GM04504 (cell line): ENCODE results near the gene OR2V2.
"Not testable (repeated sequence)": the region's sequence is repeated elsewhere in the genome, so short reads cannot be mapped to it uniquely, and the experiment has no call there.

Experiments
- DNase-seq: peaks from one replicate; pipeline ENCODE4 v3.0.0-alpha.2; 2012; ENCODE audit warnings: low read depth

OR2V2 gene

DNA sequence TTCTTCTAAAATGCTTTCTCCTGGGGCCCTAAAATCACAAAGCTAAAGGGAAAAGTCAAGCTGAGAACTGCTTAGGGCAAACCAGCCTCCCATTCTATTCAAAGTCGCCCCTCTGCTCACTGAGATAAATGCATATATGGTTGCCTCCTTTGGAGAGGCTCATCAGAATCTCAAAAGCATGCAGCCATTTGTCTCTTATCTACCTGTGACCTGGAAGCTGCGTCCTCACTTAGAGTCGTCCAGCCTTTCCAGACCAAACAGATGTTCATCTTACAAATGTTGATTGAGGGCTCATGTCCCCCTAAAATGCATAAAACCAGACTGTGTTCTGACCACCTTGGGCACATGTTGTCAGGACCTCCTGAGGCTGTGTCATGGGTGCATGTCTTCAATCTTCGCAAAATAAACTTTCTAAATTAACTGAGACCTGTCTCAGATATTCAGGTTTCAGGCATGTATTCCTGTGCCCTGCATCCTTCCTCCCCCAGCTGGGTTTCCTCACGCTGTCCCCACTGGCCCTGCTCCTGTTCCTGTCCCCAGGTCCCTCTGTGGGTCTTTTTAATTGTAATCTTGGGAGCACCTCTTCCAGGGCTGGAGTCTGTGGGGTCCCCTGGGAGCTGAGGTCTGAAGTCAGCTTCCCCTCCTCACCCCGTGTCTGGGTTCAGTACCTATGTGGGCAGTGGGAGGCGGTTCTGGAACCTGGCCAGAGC is at the start of gene OR2V2:
OR2V2 (plus strand) TSS at position 660 of the 710 bp plus-strand sequence. CDS start 7,357 bp downstream, outside the sequence.
- not testable (repeated sequence) for DNase-seq

- not testable (repeated sequence) for DNase-seq
Measured at GRCh38 chr5:181097759-181098491, 49.5 kb upstream of the OR2V2 start.

DNA sequence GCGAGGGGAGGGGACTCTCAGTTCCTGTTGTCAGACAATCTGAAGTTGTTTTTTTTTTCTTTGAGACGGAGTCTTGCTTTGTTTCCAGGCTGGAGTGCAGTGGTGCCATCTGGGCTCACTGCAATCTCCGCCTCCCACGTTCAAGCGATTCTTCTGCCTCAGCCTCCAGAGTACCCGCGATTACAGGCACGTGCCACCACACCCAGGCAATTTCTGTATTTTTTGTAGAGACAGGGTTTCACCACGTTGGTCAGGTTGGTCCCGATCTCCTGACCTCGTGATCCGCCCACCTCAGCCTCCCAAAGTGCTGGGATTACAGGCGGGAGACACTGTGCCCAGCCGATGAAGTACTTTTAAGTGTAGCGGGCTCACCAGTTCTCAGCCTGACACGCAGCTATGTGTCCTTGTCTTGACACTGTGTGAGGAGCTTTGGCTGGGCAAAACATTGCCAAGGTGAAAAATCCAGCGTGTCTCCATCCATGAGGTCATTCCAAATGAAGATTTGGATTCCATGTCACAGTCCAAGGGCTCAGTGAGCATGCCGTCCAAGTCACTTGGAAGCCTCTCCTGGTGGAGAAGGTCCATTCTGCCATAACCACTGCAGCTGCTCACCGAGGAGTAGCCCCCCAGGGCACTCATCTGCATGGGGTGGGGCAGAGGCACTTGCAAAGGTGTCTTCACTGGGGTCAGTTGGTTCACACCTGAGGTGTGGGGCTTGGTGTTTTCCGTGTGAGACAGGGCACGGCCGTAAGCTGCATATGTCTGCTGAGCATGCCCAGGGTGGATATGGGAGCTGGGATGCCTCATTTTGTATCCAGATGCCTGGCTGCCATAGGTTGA is 48.4 kb upstream of the OR2V2 start:
- no peak for DNase-seq

DNA sequence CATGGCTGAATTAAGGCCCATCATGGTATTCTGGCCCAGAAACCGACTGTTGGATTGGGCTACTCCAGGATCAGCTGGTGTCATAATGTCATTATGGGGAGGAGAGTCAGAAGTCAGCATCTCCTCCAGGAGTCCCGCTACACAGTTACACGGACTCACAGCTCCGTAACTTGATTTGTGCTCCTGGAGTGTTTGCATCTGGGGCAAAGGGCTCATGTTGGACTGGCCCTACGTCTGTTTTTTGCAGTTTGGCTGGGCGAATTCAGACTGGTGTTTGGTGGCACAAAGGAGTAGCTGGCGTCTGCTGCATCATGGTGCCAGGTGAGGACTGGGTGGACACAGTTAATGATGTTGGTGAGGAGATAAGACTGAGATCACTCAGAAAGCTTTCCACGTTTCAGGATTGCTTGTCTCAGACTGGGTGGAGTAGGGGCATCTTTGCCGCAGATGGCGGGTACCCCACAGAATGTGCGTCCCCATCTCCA is 47.7 kb upstream of the OR2V2 start:
- no peak for DNase-seq

DNA sequence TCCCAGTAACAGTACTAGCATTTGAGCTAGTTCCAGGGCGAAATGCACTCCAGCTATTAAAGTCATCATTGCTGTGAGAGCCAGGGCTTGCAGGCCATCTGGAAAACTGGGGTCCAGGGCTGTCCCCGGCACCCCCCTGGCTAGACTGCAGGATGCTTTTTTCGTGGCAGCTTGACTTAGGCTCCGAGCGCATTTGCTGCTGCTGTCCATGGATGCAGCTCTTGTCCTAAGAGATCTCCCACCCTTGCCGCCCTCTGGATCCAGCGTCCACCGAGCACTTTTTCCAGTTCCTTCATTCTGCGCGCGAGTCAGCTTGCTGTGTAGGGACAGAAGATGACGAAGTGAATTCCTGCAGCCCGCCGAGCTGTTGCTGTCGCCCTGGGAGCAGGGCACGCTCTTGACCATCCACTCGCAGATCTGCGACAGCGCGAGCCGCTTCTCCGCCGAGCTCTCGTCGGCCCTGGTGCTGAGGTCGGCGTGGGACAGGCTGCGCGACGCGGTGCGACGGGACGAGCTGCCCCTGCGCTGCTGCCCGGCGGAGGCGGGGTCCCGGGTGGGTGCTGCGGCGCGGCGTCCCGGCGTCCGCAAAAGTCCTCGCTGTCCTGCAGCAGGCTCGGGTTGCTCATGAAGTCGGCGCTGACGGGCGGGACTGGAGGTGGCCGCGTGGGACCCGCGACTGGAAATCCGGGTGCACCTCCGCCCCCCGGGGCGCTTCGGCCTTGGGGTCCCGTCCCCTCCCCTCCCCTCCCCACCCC is 47.1 kb upstream of the OR2V2 start:
- no peak for DNase-seq

GRCh38 chr5:181101030-181101641 is 46.2 kb upstream of the OR2V2 start:
- not testable (repeated sequence) for DNase-seq

- not testable (repeated sequence) for DNase-seq
Measured at GRCh38 chr5:181101930-181102674, 45.3 kb upstream of the OR2V2 start.

DNA sequence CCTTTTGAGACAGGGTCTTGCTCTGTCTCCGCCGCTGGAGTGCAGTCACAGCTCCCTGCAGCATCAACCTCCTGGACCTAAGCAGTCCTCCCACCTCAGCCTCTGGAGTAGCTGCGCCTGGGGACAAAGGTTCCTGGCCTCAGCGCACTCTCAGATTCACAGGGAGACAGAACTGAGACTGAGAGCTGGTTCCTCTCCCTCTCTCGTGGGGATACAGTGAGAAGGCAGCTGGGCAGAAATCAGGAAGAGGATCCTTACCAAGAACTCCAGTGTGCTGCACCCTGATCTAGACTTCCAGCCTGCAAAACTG is 43.2 kb upstream of the OR2V2 start:
- DNase-seq = not testable (repeated sequence)

- DNase-seq = not testable (repeated sequence)
Measured at GRCh38 chr5:181104606-181105390, 42.6 kb upstream of the OR2V2 start.

- DNase-seq = no peak
Measured at GRCh38 chr5:181105391-181106025, 41.9 kb upstream of the OR2V2 start.

DNA sequence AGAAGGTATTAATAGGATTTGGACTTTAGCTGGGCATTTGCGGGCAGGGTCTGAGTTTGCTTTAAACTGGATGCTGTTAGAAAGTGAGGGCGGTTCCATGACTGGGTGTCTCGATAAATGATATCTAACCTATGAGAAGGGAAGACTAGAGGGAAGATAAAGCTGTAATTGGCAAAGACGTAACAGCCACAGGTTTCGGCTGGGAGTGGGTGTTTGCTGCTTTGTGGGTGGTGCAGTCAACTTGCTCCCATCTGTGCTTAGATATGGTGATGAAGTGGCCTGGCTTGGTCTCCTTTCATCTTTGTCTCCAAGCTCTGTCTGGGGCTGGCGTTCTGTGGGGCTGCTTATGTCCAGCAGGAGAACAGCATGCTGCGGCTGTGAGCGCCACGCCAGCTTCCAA is 39.7 kb upstream of the OR2V2 start:
- no peak for DNase-seq

GRCh38 chr5:181108578-181109165 is 38.7 kb upstream of the OR2V2 start:
- no peak for DNase-seq

- no peak for DNase-seq
Measured at GRCh38 chr5:181109489-181110013, 37.8 kb upstream of the OR2V2 start.

- no peak for DNase-seq
Measured at GRCh38 chr5:181111010-181111409, 36.4 kb upstream of the OR2V2 start.

- DNase-seq = no peak
Measured at GRCh38 chr5:181112476-181112875, 34.9 kb upstream of the OR2V2 start.

DNA sequence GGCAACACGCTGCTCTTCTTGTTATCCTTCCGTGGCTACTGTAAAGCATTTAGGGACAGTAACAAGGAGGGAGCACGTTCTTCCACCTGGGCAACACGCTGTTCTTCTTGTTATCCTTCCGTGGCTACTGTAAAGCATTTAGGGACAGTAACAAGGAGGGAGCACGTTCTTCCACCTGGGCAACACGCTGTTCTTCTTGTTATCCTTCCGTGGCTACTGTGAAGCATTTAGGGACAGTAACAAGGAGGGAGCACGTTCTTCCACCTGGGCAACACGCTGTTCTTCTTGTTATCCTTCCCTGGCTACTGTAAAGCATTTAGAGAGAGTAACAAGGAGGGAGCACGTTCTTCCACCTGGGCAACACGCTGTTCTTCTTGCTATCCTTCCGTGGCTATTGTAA is 33.8 kb upstream of the OR2V2 start:
- DNase-seq = not testable (repeated sequence)

- DNase-seq = no peak
Measured at GRCh38 chr5:181114284-181114843, 33.0 kb upstream of the OR2V2 start.
